ENCODE measurements around the gene CPB1. TPM values are rescaled to one million over a fixed set of nuclear protein-coding genes. Genes with fewer than 3 reads are reported as not detected.

Gene CPB1
- total and polyA plus RNA-seq, 4 donors: 0.86 to 9.3 (median 0.99) TPM

DNA sequence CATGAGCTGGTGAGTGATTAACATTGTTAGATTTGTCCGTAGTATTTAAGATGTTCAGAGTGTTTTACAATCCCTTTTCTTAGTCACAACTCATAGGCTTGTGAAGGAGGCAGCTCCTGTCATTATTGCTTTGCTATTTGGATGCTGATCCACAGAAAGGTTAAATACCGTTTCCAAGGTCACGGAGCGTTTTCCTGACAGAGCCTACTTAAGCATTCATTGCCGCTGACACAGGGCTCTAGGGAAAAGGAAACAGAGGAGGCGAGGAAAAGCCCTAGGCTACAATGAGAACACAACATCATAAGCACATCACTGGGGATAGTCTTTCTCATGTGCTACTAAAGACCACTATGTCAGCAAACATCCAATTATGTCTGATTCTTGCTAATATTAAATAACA lies 38.5 kb upstream of the CPB1 start:
- Histone ChIP-seq H3K36me3 (ENCODE audit: control insufficient read depth in 4 of 4, insufficient read depth in 4 of 4, low read length in 4 of 4) (no peaks in the 10 kb centered on the region), H3K27ac (ENCODE audit: low read depth in 1 of 2, low read length in 1 of 2) (no peak overlapping the region), H3K9me3 (ENCODE audit: control insufficient read depth in 4 of 4, insufficient read depth in 3 of 4, low read length in 3 of 4) (peaks cover 0 to 5% (median 0%) of the 10 kb centered on the region in 4 donors), H3K27me3 (ENCODE audit: control insufficient read depth in 3 of 3, insufficient read depth in 3 of 3, low read length in 2 of 3) (no peaks in the 10 kb centered on the region), H3K4me1 (ENCODE audit: control insufficient read depth in 5 of 5, insufficient read depth in 5 of 5, low read length in 5 of 5) (peaks cover 0 to 29% (median 0%) of the 10 kb centered on the region in 5 donors), H3K4me3 (no peak overlapping the region), H3K9ac (ENCODE audit: insufficient read depth in 1 of 2, low read length in 2 of 2) (no peak overlapping the region)
- WGBS, 2 donors: 48 to 62% methylated on average over 6 of the region's 6 CpGs
- no peak for ATAC-seq (ENCODE audit: insufficient read depth, low FRiP score)
- no peak for TF ChIP-seq CTCF (IDR thresholded peaks at IDR 0.05; ENCODE audit: control extremely low read depth, extremely low read depth)
- DNase-seq: peak in 2 of 3 donors; percentile 39 to 49

DNA sequence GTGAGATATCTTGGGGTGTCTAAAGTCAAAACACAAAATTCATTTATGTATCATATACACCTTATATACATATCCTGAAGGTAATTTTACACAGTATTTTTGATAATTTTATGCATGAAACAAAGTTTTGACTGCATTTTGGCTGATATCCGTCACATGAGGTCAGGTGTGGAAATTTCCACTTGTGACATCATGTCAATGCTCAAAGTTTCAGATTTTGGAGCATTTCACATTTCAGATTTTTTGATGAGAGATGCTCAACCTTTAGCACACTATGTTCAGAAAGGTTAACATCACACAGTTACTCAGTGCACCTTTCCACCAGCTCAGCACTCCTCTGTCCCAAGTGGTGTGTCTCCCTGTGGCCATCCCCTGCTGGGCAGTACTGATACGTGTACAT lies 37.7 kb upstream of the CPB1 start:
- WGBS, 2 donors: 83 to 91% methylated on average over 2 of the region's 2 CpGs
- Histone ChIP-seq H3K9ac (ENCODE audit: insufficient read depth in 1 of 2, low read length in 2 of 2) (no peak overlapping the region), H3K27ac (ENCODE audit: low read depth in 1 of 2, low read length in 1 of 2) (no peak overlapping the region), H3K9me3 (ENCODE audit: control insufficient read depth in 4 of 4, insufficient read depth in 3 of 4, low read length in 3 of 4) (peaks cover 0 to 5% (median 0%) of the 10 kb centered on the region in 4 donors), H3K4me1 (ENCODE audit: control insufficient read depth in 5 of 5, insufficient read depth in 5 of 5, low read length in 5 of 5) (peaks cover 0 to 29% (median 0%) of the 10 kb centered on the region in 5 donors), H3K27me3 (ENCODE audit: control insufficient read depth in 3 of 3, insufficient read depth in 3 of 3, low read length in 2 of 3) (no peaks in the 10 kb centered on the region), H3K36me3 (ENCODE audit: control insufficient read depth in 4 of 4, insufficient read depth in 4 of 4, low read length in 4 of 4) (no peaks in the 10 kb centered on the region), H3K4me3 (no peak overlapping the region)
- ATAC-seq (ENCODE audit: insufficient read depth, low FRiP score) (no peak), DNase-seq (no peak)
- TF ChIP-seq CTCF (IDR thresholded peaks at IDR 0.05; ENCODE audit: control extremely low read depth, extremely low read depth): no peak

DNA sequence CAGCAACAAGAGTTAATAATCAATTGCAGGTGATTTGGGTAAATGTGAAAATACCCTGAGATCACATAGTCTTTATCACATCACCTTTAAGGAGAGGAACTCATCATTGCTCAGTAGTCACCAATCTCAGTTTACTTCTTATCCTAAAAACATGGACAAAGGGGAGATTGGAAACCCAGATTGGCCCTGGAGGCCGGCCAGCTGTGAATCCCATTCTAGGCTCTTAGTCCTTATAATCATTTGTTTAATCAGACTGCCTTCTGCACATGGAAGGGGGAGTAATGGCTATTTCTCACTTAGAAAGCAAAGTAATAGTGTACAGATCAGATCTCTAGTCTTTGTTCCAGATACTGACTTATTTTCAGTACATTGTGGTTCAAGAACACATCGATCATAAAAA lies 37.2 kb upstream of the CPB1 start:
- Histone ChIP-seq H3K36me3 (ENCODE audit: control insufficient read depth in 4 of 4, insufficient read depth in 4 of 4, low read length in 4 of 4) (no peaks in the 10 kb centered on the region), H3K27ac (ENCODE audit: low read depth in 1 of 2, low read length in 1 of 2) (no peak overlapping the region), H3K27me3 (ENCODE audit: control insufficient read depth in 3 of 3, insufficient read depth in 3 of 3, low read length in 2 of 3) (no peaks in the 10 kb centered on the region), H3K4me3 (no peak overlapping the region), H3K4me1 (ENCODE audit: control insufficient read depth in 5 of 5, insufficient read depth in 5 of 5, low read length in 5 of 5) (peaks cover 0 to 29% (median 0%) of the 10 kb centered on the region in 5 donors), H3K9ac (ENCODE audit: insufficient read depth in 1 of 2, low read length in 2 of 2) (no peak overlapping the region), H3K9me3 (ENCODE audit: control insufficient read depth in 4 of 4, insufficient read depth in 3 of 4, low read length in 3 of 4) (peaks cover 0 to 5% (median 0%) of the 10 kb centered on the region in 4 donors)
- ATAC-seq (ENCODE audit: insufficient read depth, low FRiP score) (no peak), DNase-seq (no peak)
- WGBS, 2 donors: 88 to 99% methylated on average over 2 of the region's 2 CpGs
- no peak for TF ChIP-seq CTCF (IDR thresholded peaks at IDR 0.05; ENCODE audit: control extremely low read depth, extremely low read depth)
